Activated CD4-positive, alpha-beta T cell treated with anti-CD3 and anti-CD28 coated beads, Interleukin-10, Interleukin-2, amounts not matched to agents 100 ng/mL and 50 ng/mL, durations not matched to agents 16 hours and 8 hours (primary cell): ENCODE measurements around the gene MAD2L1BP.
"Not testable (repeated sequence)": the region's sequence is repeated elsewhere in the genome, so short reads cannot be mapped to it uniquely, and the experiment has no call there.

Source experiments
- DNase-seq: peaks from one replicate; pipeline ENCODE4 v3.0.0-alpha.2; 2020

The MAD2L1BP gene

GRCh38 chr6:43627008-43627825 lies 8.4 kb upstream of the MAD2L1BP start:
- DNase-seq, result peak; percentile 47

DNA sequence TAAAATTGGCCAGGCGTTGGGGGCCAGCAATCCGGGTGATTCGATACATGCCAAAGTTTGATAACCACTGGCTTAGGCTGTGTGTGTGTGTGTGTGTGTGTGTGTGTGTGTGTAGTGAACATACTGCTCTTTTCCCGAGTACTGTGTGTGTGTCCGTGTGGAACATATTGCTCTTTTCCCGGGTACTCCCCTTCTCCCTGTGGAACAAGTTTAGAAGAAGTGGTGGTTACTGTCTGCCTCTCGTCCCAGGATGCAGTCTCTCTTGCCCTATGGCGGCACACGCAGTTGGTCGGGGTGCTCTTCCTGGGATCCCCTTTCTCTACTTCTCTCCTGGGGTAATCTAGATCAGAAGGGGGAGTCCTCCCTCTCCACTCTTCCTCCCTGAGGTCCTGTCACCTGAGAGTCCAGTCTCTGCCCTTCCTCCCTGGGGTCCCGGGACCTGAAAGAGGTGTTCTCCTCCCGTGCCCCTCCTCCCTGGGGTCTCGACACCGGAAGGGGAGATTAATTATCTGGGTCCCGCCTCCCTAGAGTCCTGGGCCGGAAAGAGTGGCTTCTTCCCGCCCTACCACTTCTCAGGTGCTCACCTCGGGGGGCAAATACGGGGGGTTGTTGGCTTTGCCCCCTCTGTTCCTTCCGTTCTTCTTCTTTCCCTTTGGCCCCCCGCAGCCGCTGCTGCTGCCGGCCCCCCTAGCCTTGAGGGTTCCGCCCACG lies 7.1 kb upstream of the MAD2L1BP start:
- DNase-seq, result peak; percentile 69

DNA sequence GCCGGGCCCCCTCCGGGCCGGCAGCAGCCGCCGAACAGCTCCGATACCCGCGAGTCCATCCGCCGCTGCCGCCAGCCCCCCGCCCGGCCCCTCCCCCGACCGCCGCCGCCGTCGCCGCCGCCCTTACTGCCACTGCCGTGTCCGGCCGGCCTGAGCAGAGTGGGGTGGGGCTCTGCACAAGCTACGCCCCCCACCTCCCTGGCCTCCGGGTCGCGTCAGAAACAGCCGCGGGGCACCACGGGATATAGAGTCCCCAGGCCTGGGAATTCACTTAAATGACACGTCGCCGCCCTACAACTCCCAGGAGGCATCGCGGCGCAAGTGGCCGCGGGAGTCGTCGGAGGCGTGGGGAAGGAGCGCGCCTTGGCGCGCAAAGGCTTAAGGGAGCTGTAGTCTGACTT lies 6.5 kb upstream of the MAD2L1BP start, which contains the start of gene GTPBP2:
Gene GTPBP2, minus strand, starts transcription at position 161 of the 401 bp plus-strand sequence. Its CDS starts 102 bp downstream, at position 59.
- DNase-seq, result peak; percentile 99

- DNase-seq, result peak; percentile 97
These were observed 5.9 kb upstream of the MAD2L1BP start for GRCh38 chr6:43629505-43630300.

DNA sequence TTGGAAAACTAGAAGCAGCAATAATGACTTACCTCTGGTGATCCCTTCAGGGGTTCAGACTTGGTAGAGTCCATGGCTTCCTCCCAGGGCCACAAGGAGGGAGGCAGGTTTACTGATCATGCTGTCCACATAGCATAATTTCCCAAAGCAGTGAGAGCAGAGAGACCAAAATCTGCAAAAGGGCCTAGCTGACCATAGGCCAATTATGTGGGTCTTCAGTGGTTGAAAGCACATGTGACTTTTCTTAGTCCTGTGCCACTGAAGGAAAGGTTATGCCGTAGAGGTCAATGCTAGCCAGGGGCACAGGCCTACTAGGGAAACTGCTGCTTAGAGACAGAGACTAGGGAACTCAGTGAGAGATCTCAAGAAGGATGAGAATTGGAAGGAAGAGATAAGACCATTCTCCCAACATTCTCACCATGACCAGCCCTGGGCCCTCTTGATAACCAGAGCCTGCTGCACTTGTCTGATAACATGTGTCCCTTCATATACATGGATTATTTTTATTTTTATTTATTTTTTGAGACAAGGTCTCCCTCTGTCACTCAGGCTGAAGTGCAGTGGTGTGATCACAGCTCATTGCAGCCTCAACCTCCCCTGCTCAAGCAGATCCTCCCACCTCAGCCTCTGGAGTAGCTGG lies 4.5 kb upstream of the MAD2L1BP start:
- DNase-seq, result no peak

- not testable (repeated sequence) for DNase-seq
These were observed 2.6 kb upstream of the MAD2L1BP start for GRCh38 chr6:43633002-43633401.

DNA sequence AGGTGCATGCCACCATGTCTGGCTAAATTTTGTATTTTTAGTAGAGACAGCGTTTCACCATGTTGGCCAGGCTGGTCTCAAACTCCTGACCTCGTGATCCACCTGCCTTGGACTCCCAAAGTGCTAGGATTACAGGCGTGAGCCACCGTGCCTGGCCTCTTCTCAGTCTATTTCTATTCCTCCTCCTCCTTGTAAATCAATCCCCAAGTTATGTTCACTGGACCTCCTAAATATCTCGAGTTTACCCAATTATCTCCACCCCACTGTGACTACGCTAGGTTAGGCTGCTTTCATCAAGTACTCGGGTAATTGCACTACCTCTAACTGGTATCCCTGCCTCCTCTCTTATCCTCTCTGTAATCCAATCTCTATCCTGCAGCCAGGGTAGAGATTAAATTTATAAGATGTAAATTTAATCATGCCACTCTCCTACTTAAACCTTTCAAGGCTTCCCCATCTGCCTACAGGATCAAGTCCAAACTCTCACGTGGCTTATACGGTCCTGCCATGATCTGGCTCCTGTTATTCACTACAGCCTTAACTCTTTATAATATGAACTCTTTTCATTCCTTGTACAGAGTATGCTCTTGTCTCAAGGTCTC lies 837 bp upstream of the MAD2L1BP start:
- DNase-seq, result no peak

- peak; percentile 28 for DNase-seq
These were observed 644 bp downstream of the MAD2L1BP start for GRCh38 chr6:43636308-43636659.

GRCh38 chr6:43639984-43640800 lies 4.6 kb downstream of the MAD2L1BP start:
- DNase-seq, result no peak

- peak; percentile 58 for DNase-seq
These were observed 9.4 kb downstream of the MAD2L1BP start, which contains the start of gene RSPH9 for GRCh38 chr6:43644940-43645612. TSS of gene RSPH9 (plus strand) at chr6:43645036. CDS start at chr6:43645099, 63 bp downstream.

DNA sequence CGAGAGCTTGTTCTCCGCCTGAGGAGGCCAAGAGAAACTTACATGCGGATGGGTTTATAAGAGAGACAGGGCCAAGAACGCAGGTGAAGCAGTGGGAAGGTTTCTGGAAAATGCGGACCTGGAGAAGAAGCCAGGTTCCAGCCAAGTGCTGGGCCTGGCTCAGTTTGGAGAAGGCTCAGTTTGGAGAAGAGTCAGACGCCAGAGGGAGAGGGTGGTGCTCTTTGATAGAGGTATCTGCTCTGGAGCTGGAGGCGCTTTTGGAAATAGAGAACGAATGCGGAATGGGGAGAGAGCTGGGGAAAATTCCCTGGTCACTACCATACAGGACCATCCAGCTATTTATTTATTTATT lies 9.9 kb downstream of the MAD2L1BP start:
- DNase-seq, result no peak

- DNase-seq, result no peak
These were observed 12.0 kb downstream of the MAD2L1BP start for GRCh38 chr6:43647613-43648012.

- DNase-seq, result no peak
These were observed 12.6 kb downstream of the MAD2L1BP start for GRCh38 chr6:43648248-43648647.

- not testable (repeated sequence) for DNase-seq
These were observed 17.2 kb downstream of the MAD2L1BP start for GRCh38 chr6:43652822-43653221.

GRCh38 chr6:43657221-43657802 lies 21.7 kb downstream of the MAD2L1BP start:
- DNase-seq, result no peak

- no peak for DNase-seq
These were observed 22.5 kb downstream of the MAD2L1BP start for GRCh38 chr6:43658161-43658560.

DNA sequence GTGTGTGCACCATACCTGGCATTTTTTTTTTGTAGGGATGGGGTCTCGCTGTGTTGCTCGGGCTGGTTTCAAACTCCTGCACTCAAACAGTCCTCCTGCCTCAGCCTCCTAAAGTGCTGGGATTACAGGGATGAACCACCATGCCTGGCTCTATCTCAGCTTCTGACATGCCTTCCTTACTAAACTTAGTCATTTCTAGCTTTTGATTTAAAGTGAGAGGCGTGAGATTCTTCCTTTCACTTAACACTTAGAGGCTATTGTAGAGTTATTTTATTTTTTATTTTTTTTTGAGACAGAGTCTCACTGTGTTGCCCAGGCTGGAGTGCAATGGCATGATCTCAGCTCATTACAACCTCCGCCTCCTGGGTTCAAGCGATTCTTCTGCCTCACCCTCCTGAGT lies 27.3 kb downstream of the MAD2L1BP start:
- DNase-seq, result peak; percentile 37

- DNase-seq, result no peak
These were observed 29.7 kb downstream of the MAD2L1BP start for GRCh38 chr6:43665376-43665775.

GRCh38 chr6:43666196-43666920 lies 30.7 kb downstream of the MAD2L1BP start:
- DNase-seq, result no peak
